Parathyroid adenoma (tissue), 2 donors: ENCODE results near the gene MRPL36.
A peak's percentile ranks its signal among the peaks of the same experiment; 100 is the strongest.

ENCODE experiments used
- H2AFZ ChIP-seq: fragments of 300-600 bp; sonication (generic); one replicate; pipeline ENCODE4 v1.7.0; 2017; ENCODE audit warnings: antibody characterized with exemption, mild to moderate bottlenecking
- H3K27ac ChIP-seq: fragments of 300-600 bp; sonication (generic); one replicate; pipeline ENCODE4 v1.7.0; 2017
- H3K27me3 ChIP-seq: fragments of 300-600 bp; sonication (generic); one replicate; pipeline ENCODE4 v1.7.0; 2017; ENCODE audit warnings: low read length; ENCODE audit not compliant: control insufficient read depth, insufficient read depth
- H3K36me3 ChIP-seq: fragments of 300-600 bp; sonication (generic); one replicate; pipeline ENCODE4 v1.7.0; 2017; ENCODE audit warnings: low read length; ENCODE audit not compliant: control insufficient read depth, insufficient read depth
- H3K4me1 ChIP-seq: fragments of 300-600 bp; sonication (generic); one replicate; pipeline ENCODE4 v1.7.0; 2017; ENCODE audit warnings: control low read depth
- H3K4me2 ChIP-seq: fragments of 300-600 bp; sonication (generic); one replicate; pipeline ENCODE4 v1.7.0; 2017; ENCODE audit warnings: low read length
- H3K4me3 ChIP-seq: fragments of 300-600 bp; sonication (generic); one replicate; pipeline ENCODE4 v1.7.0; 2017; ENCODE audit warnings: low read depth, low read length
- H3K79me2 ChIP-seq: fragments of 300-600 bp; sonication (generic); one replicate; pipeline ENCODE4 v1.7.0; 2017; ENCODE audit warnings: control low read depth
- H3K9ac ChIP-seq: fragments of 300-600 bp; sonication (generic); one replicate; pipeline ENCODE4 v1.7.0; 2017; ENCODE audit warnings: mild to moderate bottlenecking
- H3K9me3 ChIP-seq: fragments of 300-600 bp; sonication (generic); one replicate; pipeline ENCODE4 v1.7.0; 2017; ENCODE audit warnings: low read length; ENCODE audit not compliant: control insufficient read depth
- CTCF ChIP-seq: fragments of 300-600 bp; sonication (generic); IDR thresholded peaks from one replicate; pipeline ENCODE4 v1.7.0; 2017; ENCODE audit warnings: antibody characterized with exemption, mild to moderate bottlenecking
- donor health status: primary hyperparathyroidism.

MRPL36 gene

DNA sequence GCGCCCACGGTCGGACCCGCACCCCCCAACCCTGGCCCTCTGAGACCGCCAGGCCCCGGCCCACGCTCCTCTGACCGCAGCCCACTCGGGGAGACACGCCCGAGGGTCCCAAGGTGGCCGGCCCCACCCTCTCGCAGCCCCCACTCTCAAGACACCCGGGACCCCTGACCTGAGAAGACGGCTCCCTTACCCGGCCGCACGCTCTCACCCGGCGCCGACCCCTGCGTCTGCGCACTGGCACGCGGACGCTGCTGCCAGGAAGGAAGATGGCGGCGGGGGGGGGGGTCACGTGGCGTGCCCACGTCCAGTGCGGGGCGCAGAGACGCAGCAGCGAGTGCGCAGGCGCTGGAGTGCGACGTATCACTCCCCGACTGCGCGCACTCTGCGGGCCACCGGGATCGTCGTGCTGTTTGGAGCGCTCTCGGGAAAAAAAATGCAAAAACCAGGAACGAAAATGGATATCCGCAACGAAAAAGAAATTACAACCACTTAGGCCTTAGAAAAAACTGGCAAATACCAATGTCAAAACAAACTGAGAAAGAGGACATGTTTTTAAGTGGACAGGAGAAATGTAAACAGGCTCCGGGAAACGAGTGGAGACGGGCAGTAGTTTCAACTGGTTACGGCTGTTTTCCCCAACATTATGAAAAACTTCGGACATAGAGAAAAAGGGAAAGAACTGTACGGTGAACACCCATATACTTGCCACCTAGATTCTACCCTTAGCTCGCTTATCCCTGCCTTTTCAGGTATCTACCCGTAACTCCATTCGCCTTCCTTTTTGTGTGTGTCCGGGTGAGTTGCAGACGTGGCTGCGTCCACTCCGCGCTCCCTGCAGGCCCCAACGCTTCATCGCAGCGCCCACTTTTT is at the start of gene MRPL36:
TSS of gene MRPL36 (minus strand) at position 236 of the 870 bp plus-strand sequence. CDS start 902 bp downstream, outside the sequence.
- TF ChIP-seq CTCF = no peak
- H3K4me1 ChIP-seq = no peaks in the 10 kb centered on the region
- no peaks in the 10 kb centered on the region for H3K36me3 ChIP-seq

GRCh38 chr5:1847611-1848010 is 48.0 kb upstream of the MRPL36 start:
- Histone ChIP-seq H3K27me3 (peaks cover 4% of the 10 kb centered on the region), H3K27ac (no peak overlapping the region), H2AFZ (no peak overlapping the region), H3K9ac (no peak overlapping the region), H3K4me3 (no peak overlapping the region), H3K4me1 (no peaks in the 10 kb centered on the region), H3K36me3 (no peaks in the 10 kb centered on the region), H3K4me2 (no peak overlapping the region), H3K9me3 (no peaks in the 10 kb centered on the region), H3K79me2 (no peaks in the 10 kb centered on the region)
- no peak for TF ChIP-seq CTCF

More for the DNA sequence above, at the start of gene MRPL36:
- Histone ChIP-seq H3K4me2 (peak within 1 kb of the TSS; percentile 85), H3K9ac (peak within 1 kb of the TSS; percentile 44), H3K27me3 (no peaks in the 10 kb centered on the region), H3K79me2 (peaks cover 14% of the 10 kb centered on the region), H3K9me3 (no peaks in the 10 kb centered on the region), H2AFZ (peak within 1 kb of the TSS; percentile 89), H3K4me3 (peak within 1 kb of the TSS; percentile 91), H3K27ac (peak within 1 kb of the TSS; percentile 74)

DNA sequence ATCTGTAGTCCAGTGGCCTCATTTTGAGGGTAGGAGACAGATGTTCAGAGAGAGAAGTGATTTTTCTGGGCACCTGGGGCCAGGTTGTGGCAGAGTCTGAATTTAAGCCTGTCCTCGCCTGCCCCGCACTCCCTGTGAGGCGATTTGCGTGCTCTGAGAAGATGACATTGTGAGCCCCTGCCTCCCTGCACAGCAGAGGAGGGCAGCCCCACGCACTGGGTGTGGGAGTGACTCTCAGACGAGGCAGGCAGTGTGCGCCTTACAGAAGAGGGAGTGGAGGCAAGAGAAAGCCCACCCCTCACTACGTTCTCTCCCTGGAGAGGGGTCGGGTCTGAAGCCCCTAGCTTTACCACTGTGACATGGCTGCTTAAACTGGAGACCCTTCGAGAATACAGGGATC is 47.4 kb upstream of the MRPL36 start:
- H3K9ac ChIP-seq = no peak overlapping the region
- TF ChIP-seq CTCF = no peak

DNA sequence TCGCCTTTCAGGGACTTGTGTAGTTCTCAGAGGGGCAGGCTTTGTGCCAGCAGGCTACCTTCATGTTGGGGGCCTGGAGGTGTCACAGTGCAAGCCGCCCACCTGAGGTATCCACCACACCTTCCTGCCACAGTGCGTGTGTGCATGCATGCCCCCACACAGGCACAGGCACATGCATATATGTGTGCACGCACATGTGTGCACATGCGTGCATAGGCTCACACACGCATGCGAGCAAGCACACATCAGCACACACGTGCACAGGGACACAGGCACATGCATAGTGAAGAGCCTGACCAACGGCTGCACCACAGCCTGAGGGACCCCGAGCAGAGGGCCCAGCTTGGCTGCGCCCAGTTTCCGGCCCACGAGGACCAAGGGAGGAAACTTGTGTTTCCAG is 46.9 kb upstream of the MRPL36 start:
- Histone ChIP-seq H3K9ac (no peak overlapping the region), H3K27ac (no peak overlapping the region), H3K79me2 (no peaks in the 10 kb centered on the region), H3K27me3 (peaks cover 4% of the 10 kb centered on the region), H3K4me1 (no peaks in the 10 kb centered on the region), H3K4me2 (no peak overlapping the region), H3K4me3 (no peak overlapping the region), H3K36me3 (no peaks in the 10 kb centered on the region), H3K9me3 (no peaks in the 10 kb centered on the region), H2AFZ (no peak overlapping the region)
- no peak for TF ChIP-seq CTCF

More for the DNA sequence above, 47.4 kb upstream of the MRPL36 start:
- Histone ChIP-seq H3K27ac (no peak overlapping the region), H3K4me1 (no peaks in the 10 kb centered on the region), H3K4me3 (no peak overlapping the region), H3K79me2 (no peaks in the 10 kb centered on the region), H3K9me3 (no peaks in the 10 kb centered on the region), H3K36me3 (no peaks in the 10 kb centered on the region), H2AFZ (no peak overlapping the region), H3K27me3 (peaks cover 4% of the 10 kb centered on the region), H3K4me2 (no peak overlapping the region)
